GM12878 (cell line): ENCODE data around the gene PHACTR1. TPM values are rescaled to one million over a fixed set of nuclear protein-coding genes. Genes with fewer than 3 reads are reported as not detected.

Experiments used
- ATAC-seq: fragments of 200-7000 bp; cut with Tn5 transposase; 3 replicates; pipeline ENCODE4 v1.9.1; 2020; ENCODE audit warnings: mild to moderate bottlenecking, moderate library complexity
- BruUV-seq: library from RNA; stranded (reverse); fragments of 400-500 nt; replicated peaks from 2 replicates; lab custom pipeline; 2021; lab: Mats Ljungman, UMichigan
- CTCF ChIA-PET: fragments of 300-600 bp; sonication (Branson Sonifier 250); formaldehyde crosslinking; extraction: SDS; loops from one replicate; lab custom pipeline; 2021; ENCODE audit warnings: inconsistent platforms; lab: Yijun Ruan, JAX
- POLR2A ChIA-PET: fragments of 350-600 bp; formaldehyde crosslinking; extraction: SDS; loops from one replicate; lab custom pipeline; 2021; ENCODE audit warnings: inconsistent platforms; lab: Charles Lee
- RAD21 ChIA-PET: fragments of 300-600 bp; sonication (Branson Sonifier 250); formaldehyde crosslinking; loops from one replicate; lab custom pipeline; 2023; ENCODE audit warnings: antibody characterized with exemption; ENCODE audit not compliant: unreplicated experiment; lab: Charles Lee
- SMC1A ChIA-PET: fragments of 300-600 bp; sonication (Branson Sonifier 250); formaldehyde crosslinking; loops from one replicate; lab custom pipeline; 2023; ENCODE audit not compliant: unreplicated experiment, uncharacterized antibody; lab: Charles Lee
- DNase-seq: peaks from one replicate; pipeline ENCODE4 v3.0.0-alpha.2; 2011; ENCODE audit warnings: low read depth, low spot score
- FAIRE-seq: peaks from 3 replicates; lab custom pipeline; 2011; peaks lifted over from hg19 to GRCh38; lab: Jason Lieb, UNC
- H2AFZ ChIP-seq: 2 replicates; pipeline ENCODE4 v1.6.0; 2011; ENCODE audit warnings: low read depth, low read length, control low read depth; ENCODE audit not compliant: control insufficient read depth
- H3K27ac ChIP-seq: 2 replicates; pipeline ENCODE4 v1.5.1; 2011; ENCODE audit warnings: control low read depth; ENCODE audit not compliant: control insufficient read depth, insufficient read depth
- H3K27me3 ChIP-seq, 2 experiments: replicated peaks in 1 of 2; 2 replicates each; pipeline versions ENCODE4 v1.6.0 to v1.6.1; 2011; ENCODE audit warnings: low read length in 1 of 2; ENCODE audit not compliant: control insufficient read depth in 2 of 2, insufficient read depth in 2 of 2
- H3K36me3 ChIP-seq, 2 experiments: 2 replicates each; pipeline ENCODE4 v1.5.1; 2011; ENCODE audit warnings: low read length in 1 of 2; ENCODE audit not compliant: control insufficient read depth in 2 of 2, insufficient read depth in 2 of 2
- H3K4me1 ChIP-seq: 2 replicates; pipeline ENCODE4 v1.6.1; 2011; ENCODE audit warnings: mild to moderate bottlenecking, low read length, moderate library complexity, mixed read lengths; ENCODE audit not compliant: control insufficient read depth, insufficient read depth
- H3K4me2 ChIP-seq: 2 replicates; pipeline ENCODE4 v1.6.0; 2011; ENCODE audit warnings: control low read depth; ENCODE audit not compliant: control insufficient read depth, insufficient read depth
- H3K4me3 ChIP-seq: fragments of 200-600 bp; sonication (generic); 2 replicates; pipeline ENCODE4 v1.5.1; 2016
- H3K79me2 ChIP-seq: 2 replicates; pipeline ENCODE4 v1.6.0; 2011; ENCODE audit warnings: low read length; ENCODE audit not compliant: control insufficient read depth, insufficient read depth
- H3K9ac ChIP-seq: 2 replicates; pipeline ENCODE4 v1.8.0; 2011; ENCODE audit warnings: low read length, control low read depth, mixed read lengths; ENCODE audit not compliant: control insufficient read depth, insufficient read depth
- H3K9me3 ChIP-seq: replicated peaks from 3 replicates; pipeline ENCODE4 v1.5.1; 2011; ENCODE audit warnings: mild to moderate bottlenecking, low read length; ENCODE audit not compliant: control insufficient read depth, insufficient read depth
- H4K20me1 ChIP-seq: 2 replicates; pipeline ENCODE4 v1.6.0; 2011; ENCODE audit not compliant: control insufficient read depth, insufficient read depth
- BCL11A ChIP-seq: IDR thresholded peaks from 2 replicates; pipeline ENCODE4 v1.6.1; 2011; ENCODE audit warnings: low read depth, low read length
- CEBPB ChIP-seq, 2 experiments: fragments of 150-350 bp in 1 of 2; IDR thresholded peaks; 2 replicates each; pipeline ENCODE4 v1.6.1; 2012 to 2014; ENCODE audit warnings: low read depth in 2 of 2, low read length in 2 of 2, borderline replicate concordance in 1 of 2, inconsistent platforms in 1 of 2
- CREM ChIP-seq: IDR thresholded peaks from 2 replicates; pipeline ENCODE4 v1.6.1; 2014; ENCODE audit warnings: antibody characterized with exemption, low read depth
- E2F8 ChIP-seq: fragments of 450-650 bp; IDR thresholded peaks from 2 replicates; pipeline ENCODE4 v1.6.1; 2018; ENCODE audit warnings: mild to moderate bottlenecking, low read depth, moderate library complexity; ENCODE audit not compliant: partially characterized antibody
- IKZF2 ChIP-seq, 2 experiments: fragments of 450-650 bp; IDR thresholded peaks; 2 replicates each; pipeline ENCODE4 v1.6.1; 2017; ENCODE audit warnings: mild to moderate bottlenecking in 2 of 2, moderate library complexity in 2 of 2
- MTA2 ChIP-seq: fragments of 450-650 bp; IDR thresholded peaks from 2 replicates; pipeline ENCODE4 v1.6.1; 2016; ENCODE audit warnings: low read depth, mild to moderate bottlenecking, moderate library complexity
- MYB ChIP-seq: fragments of 150-350 bp; IDR thresholded peaks from 2 replicates; pipeline ENCODE4 v1.6.1; 2014; ENCODE audit warnings: mild to moderate bottlenecking, low read depth, low read length, borderline replicate concordance
- NR2C1 ChIP-seq: fragments of 450-650 bp; IDR thresholded peaks from 2 replicates; pipeline ENCODE4 v1.6.1; 2017; ENCODE audit warnings: antibody characterized with exemption, mild to moderate bottlenecking, moderate library complexity
- RFX5 ChIP-seq: IDR thresholded peaks from 2 replicates; pipeline ENCODE4 v1.6.1; 2011; ENCODE audit warnings: low read depth, low read length, improper control_type of control experiment
- SPI1 ChIP-seq: IDR thresholded peaks from 2 replicates; pipeline ENCODE4 v1.6.1; 2011; ENCODE audit warnings: low read depth, mild to moderate bottlenecking, low read length, moderate library complexity, borderline replicate concordance; ENCODE audit not compliant: insufficient read depth
- TAF1 ChIP-seq: IDR thresholded peaks from 2 replicates; pipeline ENCODE4 v1.6.1; 2011; ENCODE audit warnings: mild to moderate bottlenecking, low read depth, low read length, borderline replicate concordance
- WRNIP1 ChIP-seq: IDR thresholded peaks from 2 replicates; pipeline ENCODE4 v1.6.1; 2011; ENCODE audit warnings: low read depth, low read length, improper control_type of control experiment, borderline replicate concordance
- WGBS: methylation state at CpG from one replicate; pipeline ENCODE4 v1.1.6; 2016; ENCODE audit warnings: low lambda C conversion rate; ENCODE audit not compliant: insufficient replicate concordance, insufficient coverage; ENCODE audit errors: missing lambda C conversion rate; 5-methylcytosine and 5-hydroxymethylcytosine counted together
- in situ Hi-C: fragments of 300-500 bp; cut with MboI; formaldehyde crosslinking; loops from 9 replicates; pipeline ENCODE4 v1.14.3; 2018; ENCODE audit warnings: mixed read lengths
- intact Hi-C: fragments of 100-400 bp; cut with micrococcal nuclease; formaldehyde crosslinking; loops from one replicate; pipeline ENCODE4 v1.14.2; 2022; ENCODE audit not compliant: unreplicated experiment
- polyA plus RNA-seq, 11 experiments: library from polyadenylated mRNA; depleted of rRNA in 4 of 11; unstranded in 6 of 11; stranded (reverse) in 5 of 11; fragments of >200 nt; fragmentation: Nextera tagmentation in 4 of 11; fragmentation: Illumina TruSeq in 1 of 11; extraction: Ambion mirVana in 4 of 11; extraction: Trizol in 1 of 11; gene quantifications; 1 replicate in 1 of 11; 2 replicates in 10 of 11; pipeline versions ENCODE4 v1.2.1 to v1.2.3, GENCODE V29; 2011 to 2016; ENCODE audit warnings: inconsistent platforms in 2 of 11, missing spikeins in 2 of 11, low read depth in 1 of 11
- total RNA-seq, 4 experiments: library from RNA; depleted of rRNA in 3 of 4; stranded (reverse); fragments of >200 nt in 3 of 4; fragmentation: Illumina TruSeq in 1 of 4; extraction: Trizol in 1 of 4; gene quantifications; 2 replicates each; pipeline versions ENCODE4 v1.2.1 to v1.2.3, GENCODE V29; 2013 to 2021
- TF ChIP-seq, protein P1 (sequence below): fragments of 450-650 bp; IDR thresholded peaks from 2 replicates; pipeline ENCODE4 v1.6.1; 2017; ENCODE audit warnings: mild to moderate bottlenecking, low read depth, inconsistent platforms; ENCODE audit not compliant: poor library complexity, severe bottlenecking
- TF ChIP-seq, protein P2 (sequence below): fragments of 450-650 bp; IDR thresholded peaks from 2 replicates; pipeline ENCODE4 v1.6.1; 2014; ENCODE audit warnings: mild to moderate bottlenecking
- TF ChIP-seq, protein P3 (sequence below): IDR thresholded peaks from 2 replicates; pipeline ENCODE4 v1.6.1; 2012; ENCODE audit warnings: mild to moderate bottlenecking, low read depth, low read length

Gene PHACTR1
- total and polyA plus RNA-seq, 10 of the 15 experiments (the other 5 are each of a cell fraction or from before 2014, with no cell fraction given): 34.2 to 94.6 (median 62.3) TPM

GRCh38 chr6:12939314-12939713 lies 222.7 kb downstream of the PHACTR1 start:
- BruUV-seq: no TSS peak
- no peak for FAIRE-seq
- CTCF ChIA-PET: interaction anchor here (0.6 kb wide), 1 partner anchor 10 kb away, joined by 3 read pairs; no protein-coding TSS in a partner anchor

More at GRCh38 chr6:12939314-12939713, 222.7 kb downstream of the PHACTR1 start:
- Histone ChIP-seq H3K9ac (no peak overlapping the region), H3K4me3 (no peak overlapping the region), H3K79me2 (no peaks in the 10 kb centered on the region), H3K9me3 (no peaks in the 10 kb centered on the region), H3K27ac (no peak overlapping the region), H3K36me3 (no peaks in the 10 kb centered on the region), H3K27me3 (no peaks in the 10 kb centered on the region), H3K4me2 (no peak overlapping the region), H3K4me1 (no peaks in the 10 kb centered on the region), H4K20me1 (no peaks in the 10 kb centered on the region), H2AFZ (no peak overlapping the region)
- ChIA-PET RAD21 (no interaction called here), POLR2A (no interaction called here), SMC1A (no interaction called here)
- DNase-seq (no peak), ATAC-seq (no peak)
- in situ Hi-C loops (no loop called here), intact Hi-C loops (no loop called here)
- no peak for TF ChIP-seq E2F8
- no peak for TF ChIP-seq MTA2
- no peak for TF ChIP-seq MYB
- no peak for TF ChIP-seq WRNIP1
- TF ChIP-seq RFX5: no peak
- no peak for TF ChIP-seq NR2C1
- no peak for TF ChIP-seq CEBPB (IDR thresholded peaks at IDR 0.05; ENCODE audit: borderline replicate concordance in 1 of 2, low read depth in 2 of 2, low read length in 2 of 2)
- TF ChIP-seq IKZF2 (IDR thresholded peaks at IDR 0.05): no peak
- TF ChIP-seq, protein P1, sequence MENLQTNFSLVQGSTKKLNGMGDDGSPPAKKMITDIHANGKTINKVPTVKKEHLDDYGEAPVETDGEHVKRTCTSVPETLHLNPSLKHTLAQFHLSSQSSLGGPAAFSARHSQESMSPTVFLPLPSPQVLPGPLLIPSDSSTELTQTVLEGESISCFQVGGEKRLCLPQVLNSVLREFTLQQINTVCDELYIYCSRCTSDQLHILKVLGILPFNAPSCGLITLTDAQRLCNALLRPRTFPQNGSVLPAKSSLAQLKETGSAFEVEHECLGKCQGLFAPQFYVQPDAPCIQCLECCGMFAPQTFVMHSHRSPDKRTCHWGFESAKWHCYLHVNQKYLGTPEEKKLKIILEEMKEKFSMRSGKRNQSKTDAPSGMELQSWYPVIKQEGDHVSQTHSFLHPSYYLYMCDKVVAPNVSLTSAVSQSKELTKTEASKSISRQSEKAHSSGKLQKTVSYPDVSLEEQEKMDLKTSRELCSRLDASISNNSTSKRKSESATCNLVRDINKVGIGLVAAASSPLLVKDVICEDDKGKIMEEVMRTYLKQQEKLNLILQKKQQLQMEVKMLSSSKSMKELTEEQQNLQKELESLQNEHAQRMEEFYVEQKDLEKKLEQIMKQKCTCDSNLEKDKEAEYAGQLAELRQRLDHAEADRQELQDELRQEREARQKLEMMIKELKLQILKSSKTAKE: no peak
- TF ChIP-seq CREM: no peak
- TF ChIP-seq BCL11A: no peak
- TF ChIP-seq, protein P2, sequence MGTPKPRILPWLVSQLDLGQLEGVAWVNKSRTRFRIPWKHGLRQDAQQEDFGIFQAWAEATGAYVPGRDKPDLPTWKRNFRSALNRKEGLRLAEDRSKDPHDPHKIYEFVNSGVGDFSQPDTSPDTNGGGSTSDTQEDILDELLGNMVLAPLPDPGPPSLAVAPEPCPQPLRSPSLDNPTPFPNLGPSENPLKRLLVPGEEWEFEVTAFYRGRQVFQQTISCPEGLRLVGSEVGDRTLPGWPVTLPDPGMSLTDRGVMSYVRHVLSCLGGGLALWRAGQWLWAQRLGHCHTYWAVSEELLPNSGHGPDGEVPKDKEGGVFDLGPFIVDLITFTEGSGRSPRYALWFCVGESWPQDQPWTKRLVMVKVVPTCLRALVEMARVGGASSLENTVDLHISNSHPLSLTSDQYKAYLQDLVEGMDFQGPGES: no peak
- no peak for TF ChIP-seq TAF1
- TF ChIP-seq, protein P3, sequence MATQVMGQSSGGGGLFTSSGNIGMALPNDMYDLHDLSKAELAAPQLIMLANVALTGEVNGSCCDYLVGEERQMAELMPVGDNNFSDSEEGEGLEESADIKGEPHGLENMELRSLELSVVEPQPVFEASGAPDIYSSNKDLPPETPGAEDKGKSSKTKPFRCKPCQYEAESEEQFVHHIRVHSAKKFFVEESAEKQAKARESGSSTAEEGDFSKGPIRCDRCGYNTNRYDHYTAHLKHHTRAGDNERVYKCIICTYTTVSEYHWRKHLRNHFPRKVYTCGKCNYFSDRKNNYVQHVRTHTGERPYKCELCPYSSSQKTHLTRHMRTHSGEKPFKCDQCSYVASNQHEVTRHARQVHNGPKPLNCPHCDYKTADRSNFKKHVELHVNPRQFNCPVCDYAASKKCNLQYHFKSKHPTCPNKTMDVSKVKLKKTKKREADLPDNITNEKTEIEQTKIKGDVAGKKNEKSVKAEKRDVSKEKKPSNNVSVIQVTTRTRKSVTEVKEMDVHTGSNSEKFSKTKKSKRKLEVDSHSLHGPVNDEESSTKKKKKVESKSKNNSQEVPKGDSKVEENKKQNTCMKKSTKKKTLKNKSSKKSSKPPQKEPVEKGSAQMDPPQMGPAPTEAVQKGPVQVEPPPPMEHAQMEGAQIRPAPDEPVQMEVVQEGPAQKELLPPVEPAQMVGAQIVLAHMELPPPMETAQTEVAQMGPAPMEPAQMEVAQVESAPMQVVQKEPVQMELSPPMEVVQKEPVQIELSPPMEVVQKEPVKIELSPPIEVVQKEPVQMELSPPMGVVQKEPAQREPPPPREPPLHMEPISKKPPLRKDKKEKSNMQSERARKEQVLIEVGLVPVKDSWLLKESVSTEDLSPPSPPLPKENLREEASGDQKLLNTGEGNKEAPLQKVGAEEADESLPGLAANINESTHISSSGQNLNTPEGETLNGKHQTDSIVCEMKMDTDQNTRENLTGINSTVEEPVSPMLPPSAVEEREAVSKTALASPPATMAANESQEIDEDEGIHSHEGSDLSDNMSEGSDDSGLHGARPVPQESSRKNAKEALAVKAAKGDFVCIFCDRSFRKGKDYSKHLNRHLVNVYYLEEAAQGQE: no peak
- no peak for TF ChIP-seq SPI1
- 24% methylated on average over 3 of the region's 3 CpGs for WGBS
